Transverse colon (tissue), 4 donors: ENCODE results near the gene CPNE7. TPM values are rescaled to one million over a fixed set of nuclear protein-coding genes. Genes with fewer than 3 reads are reported as not detected.

ENCODE experiments used
- DNase-seq: peaks from one replicate; pipeline ENCODE4 v3.0.0-alpha.2; 2019
- H3K27ac ChIP-seq, 4 donors: fragments of 200-600 bp; sonication (generic); 2 replicates each; pipeline ENCODE4 v1.5.1; 2016 to 2018; ENCODE audit warnings: inconsistent platforms in 4 of 4
- H3K27me3 ChIP-seq: fragments of 200-600 bp; sonication (generic); 2 replicates; pipeline ENCODE4 v1.5.1; 2017; ENCODE audit warnings: inconsistent platforms
- H3K36me3 ChIP-seq, 4 donors: fragments of 200-600 bp; sonication (generic); 2 replicates each; pipeline ENCODE4 v1.5.1; 2017 to 2019; ENCODE audit warnings: inconsistent platforms in 4 of 4
- H3K4me1 ChIP-seq, 4 donors: fragments of 200-600 bp; sonication (generic); 2 replicates each; pipeline ENCODE4 v1.5.1; 2017 to 2020; ENCODE audit warnings: inconsistent platforms in 4 of 4
- H3K4me3 ChIP-seq, 4 donors: fragments of 200-600 bp; sonication (generic); 1 replicate in 1 of 4; 2 replicates in 3 of 4; pipeline versions ENCODE4 v1.5.1 to v1.6.1; 2017 to 2019; ENCODE audit warnings: inconsistent platforms in 4 of 4
- H3K9me3 ChIP-seq, 2 donors: fragments of 200-600 bp; sonication (generic); 2 replicates each; pipeline ENCODE4 v1.5.1; 2017 to 2019; ENCODE audit warnings: inconsistent platforms in 2 of 2
- CTCF ChIP-seq, 5 experiments: fragments of 200-600 bp in 3 of 5; fragments of 450-650 bp in 2 of 5; sonication (generic) in 3 of 5; IDR thresholded peaks; 1 replicate in 2 of 5; 2 replicates in 3 of 5; pipeline ENCODE4 v1.5.1; 2016 to 2017; ENCODE audit warnings: antibody characterized with exemption in 5 of 5, inconsistent platforms in 3 of 5, mild to moderate bottlenecking in 2 of 5, moderate library complexity in 1 of 5
- EP300 ChIP-seq: sonication (generic); formaldehyde crosslinking; IDR thresholded peaks from one replicate; pipeline ENCODE4 v1.6.1; 2017; ENCODE audit warnings: antibody characterized with exemption, low read depth
- POLR2A ChIP-seq: fragments of 450-650 bp; IDR thresholded peaks from one replicate; pipeline ENCODE4 v1.6.1; 2016; ENCODE audit warnings: antibody characterized with exemption, mild to moderate bottlenecking, moderate library complexity
- POLR2AphosphoS5 ChIP-seq, 3 donors: sonication (generic); formaldehyde crosslinking; IDR thresholded peaks; one replicate each; pipeline ENCODE4 v1.6.1; 2016; ENCODE audit warnings: antibody characterized with exemption in 3 of 3
- WGBS, 2 donors: methylation state at CpG; one replicate each; pipeline ENCODE4 v1.1.5; 2018; ENCODE audit warnings: low coverage in 1 of 2; 5-methylcytosine and 5-hydroxymethylcytosine counted together
- in situ Hi-C, 4 donors: fragments of 200-750 bp; cut with MboI; loops; one replicate each; pipeline versions ENCODE4 v1.15.0 to v1.15.1; 2017; ENCODE audit warnings: low sequenced_read_pairs in 3 of 4, low pct_ligation_motif_present in 1 of 4, low pct_unique_long_range_greater_than_20kb in 1 of 4
- intact Hi-C: fragments of 100-400 bp; cut with DNase I; formaldehyde crosslinking; loops from one replicate; pipeline ENCODE4 v1.15.1; 2023; ENCODE audit warnings: low total_unique reads
- small RNA-seq, 4 donors: library from RNA; depleted of rRNA; stranded (forward); fragments of <200 nt; gene quantifications; one replicate each; pipeline ENCODE3, GENCODE V24; 2016
- total RNA-seq, 4 donors: library from RNA; depleted of rRNA; stranded (reverse); fragments of >200 nt; gene quantifications; one replicate each; pipeline ENCODE4 v1.1.0, GENCODE V29; 2016

The CPNE7 gene
- total RNA-seq, 4 donors from 2014 or later = 0.41 to 5.0 (median 0.79) TPM; not detected in 1

GRCh38 chr16:89643769-89644300 lies 68.3 kb downstream of the CPNE7 start:
- TF ChIP-seq CTCF (IDR thresholded peaks at IDR 0.05) (no peak), POLR2A (no peak), EP300 (no peak), POLR2AphosphoS5 (IDR thresholded peaks at IDR 0.05) (no peak)
- intact Hi-C loops = no loop called here

GRCh38 chr16:89645122-89645521 lies 69.6 kb downstream of the CPNE7 start:
- DNase-seq = no peak
- H3K9me3 ChIP-seq = no peaks in the 10 kb centered on the region
- no peak overlapping the region for H3K27ac ChIP-seq
- H3K4me3 ChIP-seq = no peak overlapping the region
- in situ Hi-C loops = no loop called here
- 87% methylated on average over 11 of the region's 11 CpGs; no CpG with 5 or more reads in 1 of the 2 donors for WGBS, 2 donors
- H3K36me3 ChIP-seq = peaks cover 0 to 26% (median 7%) of the 10 kb centered on the region in 4 donors
- intact Hi-C loops = no loop called here
- H3K27me3 ChIP-seq = peaks cover 6% of the 10 kb centered on the region
- peaks cover 0 to 12% (median 7%) of the 10 kb centered on the region in 4 donors for H3K4me1 ChIP-seq
- TF ChIP-seq POLR2AphosphoS5 (IDR thresholded peaks at IDR 0.05) = no peak
- TF ChIP-seq CTCF (IDR thresholded peaks at IDR 0.05) = no peak
- TF ChIP-seq EP300 = no peak
- no peak for TF ChIP-seq POLR2A

More at GRCh38 chr16:89643769-89644300, 68.3 kb downstream of the CPNE7 start:
- Histone ChIP-seq H3K4me3 (no peak overlapping the region), H3K27ac (no peak overlapping the region), H3K36me3 (peaks cover 0 to 26% (median 7%) of the 10 kb centered on the region in 4 donors), H3K27me3 (peaks cover 6% of the 10 kb centered on the region), H3K9me3 (no peaks in the 10 kb centered on the region), H3K4me1 (peaks cover 0 to 12% (median 7%) of the 10 kb centered on the region in 4 donors)
- in situ Hi-C loops = no loop called here
- no peak for DNase-seq
- 73 to 74% methylated on average over 7 to 14 of the region's 14 CpGs for WGBS, 2 donors

GRCh38 chr16:89646270-89646669 lies 70.7 kb downstream of the CPNE7 start:
- Histone ChIP-seq H3K36me3 (peaks cover 0 to 26% (median 7%) of the 10 kb centered on the region in 4 donors), H3K27ac (no peak overlapping the region), H3K27me3 (no peaks in the 10 kb centered on the region), H3K9me3 (no peaks in the 10 kb centered on the region), H3K4me1 (peaks cover 0 to 2% (median 0%) of the 10 kb centered on the region in 4 donors), H3K4me3 (no peak overlapping the region)
- intact Hi-C loops (no loop called here), in situ Hi-C loops (no loop called here)
- TF ChIP-seq CTCF (IDR thresholded peaks at IDR 0.05) (no peak), POLR2A (no peak), EP300 (no peak), POLR2AphosphoS5 (IDR thresholded peaks at IDR 0.05) (no peak)
- 94% methylated on average over 22 of the region's 22 CpGs; no CpG with 5 or more reads in 1 of the 2 donors for WGBS, 2 donors
- DNase-seq = no peak

Small RNAs within 50 kb of the gene (small RNA-seq; reads per million reads assigned to genes)
- gene SNORD68 = 0 reads per million in 4 donors

Other genes with a start within 250 kb of the CPNE7 start
- 100 to 1,000 TPM; 109 to 281 (median 142) TPM for gene ANKRD11, start 85.2 kb upstream of the CPNE7 start, total RNA-seq
- 100 to 1,000 TPM; 168 to 408 (median 285) TPM for gene SPG7, start 67.4 kb upstream of the CPNE7 start, total RNA-seq
- 1,000 to 10,000 TPM; 3,190 to 3,814 (median 3,321) TPM for gene RPL13, start 15.1 kb upstream of the CPNE7 start, total RNA-seq
- gene DPEP1, start 37.9 kb downstream of the CPNE7 start, total RNA-seq = 1 to 10 TPM in 3 of 4 donors, not detected in 1; 1.3 to 4.0 (median 1.4) TPM
- 100 to 1,000 TPM; 131 to 184 (median 144) TPM for gene CHMP1A, start 82.0 kb downstream of the CPNE7 start, total RNA-seq
- 10 to 100 TPM in 1 of 4 donors, 1 to 10 TPM in 3; 4.4 to 10.1 (median 7.4) TPM for gene SPATA33, start 82.1 kb downstream of the CPNE7 start, total RNA-seq
- 100 to 1,000 TPM in 1 of 4 donors, 10 to 100 TPM in 3; 69.6 to 304 (median 74.2) TPM for gene CDK10, start 110.9 kb downstream of the CPNE7 start, total RNA-seq
- 10 to 100 TPM; 30.8 to 83.0 (median 60.6) TPM for gene SPATA2L, start 125.9 kb downstream of the CPNE7 start, total RNA-seq
- gene VPS9D1, start 145.1 kb downstream of the CPNE7 start, total RNA-seq = 10 to 100 TPM; 13.1 to 54.6 (median 18.8) TPM
- 100 to 1,000 TPM in 2 of 4 donors, 10 to 100 TPM in 2; 43.4 to 265 (median 145) TPM for gene ZNF276, start 145.8 kb downstream of the CPNE7 start, total RNA-seq
- 10 to 100 TPM in 2 of 4 donors, 1 to 10 TPM in 2; 2.9 to 78.0 (median 9.7) TPM for gene FANCA, start 240.9 kb downstream of the CPNE7 start, total RNA-seq